NCI-H446 (cell line): ENCODE data around the gene TCF7L1.
"Not testable (repeated sequence)": the region's sequence is repeated elsewhere in the genome, so short reads cannot be mapped to it uniquely, and the experiment has no call there.

Experiments
- DNase-seq, 2 experiments: peaks; one replicate each; lab custom pipeline; 2025; lab: John Stamatoyannopoulos, UW

Gene TCF7L1

GRCh38 chr2:85132834-85133637 is at the start of gene TCF7L1:
TSS of gene TCF7L1 (plus strand) at chr2:85133392. CDS start at chr2:85133685, 293 bp downstream.
- peak in 1 of 2 experiments; percentile 25 for DNase-seq

GRCh38 chr2:85085563-85085962 is 47.6 kb upstream of the TCF7L1 start:
- no peak for DNase-seq

- no peak for DNase-seq
These were observed 45.7 kb upstream of the TCF7L1 start for GRCh38 chr2:85087541-85087940.

GRCh38 chr2:85088921-85089320 is 44.3 kb upstream of the TCF7L1 start:
- no peak for DNase-seq

- DNase-seq, result no peak
These were observed 43.6 kb upstream of the TCF7L1 start for GRCh38 chr2:85089585-85089984.

GRCh38 chr2:85091838-85092237 is 41.4 kb upstream of the TCF7L1 start:
- DNase-seq, result no peak

GRCh38 chr2:85095094-85095493 is 38.1 kb upstream of the TCF7L1 start:
- no peak for DNase-seq

GRCh38 chr2:85096616-85097015 is 36.6 kb upstream of the TCF7L1 start:
- DNase-seq, result no peak

- DNase-seq, result no peak
These were observed 29.0 kb upstream of the TCF7L1 start for GRCh38 chr2:85104228-85104627.

GRCh38 chr2:85106489-85107180 is 26.6 kb upstream of the TCF7L1 start:
- DNase-seq, result no peak

GRCh38 chr2:85110991-85111560 is 22.1 kb upstream of the TCF7L1 start:
- no peak for DNase-seq

- DNase-seq, result no peak
These were observed 21.3 kb upstream of the TCF7L1 start for GRCh38 chr2:85111819-85112281.

- DNase-seq, result no peak
These were observed 20.1 kb upstream of the TCF7L1 start for GRCh38 chr2:85112906-85113625.

- DNase-seq, result no peak
These were observed 18.4 kb upstream of the TCF7L1 start for GRCh38 chr2:85114586-85115330.

- DNase-seq, result no peak
These were observed 17.0 kb upstream of the TCF7L1 start for GRCh38 chr2:85116207-85116606.

GRCh38 chr2:85119900-85120299 is 13.3 kb upstream of the TCF7L1 start:
- no peak for DNase-seq

GRCh38 chr2:85120363-85120762 is 12.8 kb upstream of the TCF7L1 start:
- DNase-seq, result no peak

GRCh38 chr2:85126462-85126861 is 6.7 kb upstream of the TCF7L1 start:
- DNase-seq, result not testable (repeated sequence)

GRCh38 chr2:85129861-85130260 is 3.3 kb upstream of the TCF7L1 start:
- no peak for DNase-seq

- DNase-seq, result no peak
These were observed 2.8 kb upstream of the TCF7L1 start for GRCh38 chr2:85130407-85130806.

- no peak for DNase-seq
These were observed 2.1 kb upstream of the TCF7L1 start for GRCh38 chr2:85131116-85131515.

GRCh38 chr2:85132397-85132796 is 795 bp upstream of the TCF7L1 start:
- DNase-seq, result no peak
